ENCODE data around the gene DNAJC27. TPM values are rescaled to one million over a fixed set of nuclear protein-coding genes. Genes with fewer than 3 reads are reported as not detected.

Gene DNAJC27
- total RNA-seq, 1 donor from 2014 or later = 3.6 TPM

DNA sequence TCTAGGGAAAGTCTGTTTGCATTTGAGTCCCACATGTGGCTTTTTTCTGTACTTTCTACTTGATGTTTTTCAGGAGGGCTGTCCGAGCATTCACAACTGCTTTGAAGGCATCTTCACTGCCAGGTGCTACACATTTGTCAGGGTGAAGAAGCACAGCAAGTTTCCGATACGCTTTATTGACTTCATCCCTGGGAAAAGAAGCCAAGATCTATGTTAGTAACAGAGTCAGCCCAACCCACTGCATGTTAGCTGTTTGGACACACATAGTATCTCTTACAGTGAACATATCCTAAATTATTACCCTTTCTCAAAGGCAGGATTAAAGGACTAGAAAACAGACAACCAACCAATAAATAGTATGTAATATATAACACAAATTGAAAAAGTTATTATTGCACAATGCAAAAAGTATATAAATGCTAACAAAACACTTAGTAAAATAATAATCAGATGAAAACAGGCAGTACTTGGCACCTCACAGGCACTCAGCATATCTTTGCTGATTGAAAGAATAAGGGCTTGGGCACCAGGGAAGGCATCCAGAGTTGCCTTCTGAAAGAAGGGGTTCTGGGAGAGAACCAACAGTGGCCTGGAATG lies 24.1 kb downstream of the DNAJC27 start:
- Histone ChIP-seq H3K36me3 (peaks cover 36 to 51% of the 10 kb centered on the region in 2 donors), H3K27ac (no peak overlapping the region), H3K27me3 (no peaks in the 10 kb centered on the region), H3K4me3 (no peak overlapping the region), H3K4me1 (no peaks in the 10 kb centered on the region), H3K9me3 (no peaks in the 10 kb centered on the region)
- intact Hi-C loops (cut with DNase I) = no loop called here
- no peak for DNase-seq (ENCODE audit: low spot score in 2 of 2)
- TF ChIP-seq, protein P1, sequence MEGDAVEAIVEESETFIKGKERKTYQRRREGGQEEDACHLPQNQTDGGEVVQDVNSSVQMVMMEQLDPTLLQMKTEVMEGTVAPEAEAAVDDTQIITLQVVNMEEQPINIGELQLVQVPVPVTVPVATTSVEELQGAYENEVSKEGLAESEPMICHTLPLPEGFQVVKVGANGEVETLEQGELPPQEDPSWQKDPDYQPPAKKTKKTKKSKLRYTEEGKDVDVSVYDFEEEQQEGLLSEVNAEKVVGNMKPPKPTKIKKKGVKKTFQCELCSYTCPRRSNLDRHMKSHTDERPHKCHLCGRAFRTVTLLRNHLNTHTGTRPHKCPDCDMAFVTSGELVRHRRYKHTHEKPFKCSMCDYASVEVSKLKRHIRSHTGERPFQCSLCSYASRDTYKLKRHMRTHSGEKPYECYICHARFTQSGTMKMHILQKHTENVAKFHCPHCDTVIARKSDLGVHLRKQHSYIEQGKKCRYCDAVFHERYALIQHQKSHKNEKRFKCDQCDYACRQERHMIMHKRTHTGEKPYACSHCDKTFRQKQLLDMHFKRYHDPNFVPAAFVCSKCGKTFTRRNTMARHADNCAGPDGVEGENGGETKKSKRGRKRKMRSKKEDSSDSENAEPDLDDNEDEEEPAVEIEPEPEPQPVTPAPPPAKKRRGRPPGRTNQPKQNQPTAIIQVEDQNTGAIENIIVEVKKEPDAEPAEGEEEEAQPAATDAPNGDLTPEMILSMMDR (IDR thresholded peaks at IDR 0.05) = no peak

DNA sequence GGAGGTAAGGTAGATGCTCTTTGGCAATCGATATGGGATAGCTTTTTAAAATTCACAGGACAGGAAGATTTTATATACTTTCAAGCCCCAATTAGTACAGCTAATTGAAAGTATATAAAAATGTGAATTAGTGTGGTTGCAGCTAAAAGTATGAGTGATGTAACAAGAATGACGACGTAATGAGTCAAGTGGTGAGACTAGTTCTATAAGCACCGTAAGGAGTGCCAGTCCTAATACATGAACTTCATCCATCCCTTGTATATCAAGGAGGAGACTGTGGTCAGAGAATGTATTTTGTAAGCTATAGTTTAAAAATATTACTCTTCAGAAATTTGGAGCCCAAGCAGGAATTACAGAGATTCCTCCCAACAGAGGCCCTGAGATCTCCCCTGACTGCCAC lies 25.8 kb downstream of the DNAJC27 start:
- Histone ChIP-seq H3K4me3 (no peak overlapping the region), H3K27ac (no peak overlapping the region), H3K9me3 (no peaks in the 10 kb centered on the region), H3K36me3 (peaks cover 23 to 37% of the 10 kb centered on the region in 2 donors), H3K4me1 (no peaks in the 10 kb centered on the region), H3K27me3 (no peaks in the 10 kb centered on the region)
- TF ChIP-seq, protein P1 (IDR thresholded peaks at IDR 0.05) = no peak
- DNase-seq (ENCODE audit: low spot score in 2 of 2) = no peak
- intact Hi-C loops (cut with DNase I) = no loop called here

DNA sequence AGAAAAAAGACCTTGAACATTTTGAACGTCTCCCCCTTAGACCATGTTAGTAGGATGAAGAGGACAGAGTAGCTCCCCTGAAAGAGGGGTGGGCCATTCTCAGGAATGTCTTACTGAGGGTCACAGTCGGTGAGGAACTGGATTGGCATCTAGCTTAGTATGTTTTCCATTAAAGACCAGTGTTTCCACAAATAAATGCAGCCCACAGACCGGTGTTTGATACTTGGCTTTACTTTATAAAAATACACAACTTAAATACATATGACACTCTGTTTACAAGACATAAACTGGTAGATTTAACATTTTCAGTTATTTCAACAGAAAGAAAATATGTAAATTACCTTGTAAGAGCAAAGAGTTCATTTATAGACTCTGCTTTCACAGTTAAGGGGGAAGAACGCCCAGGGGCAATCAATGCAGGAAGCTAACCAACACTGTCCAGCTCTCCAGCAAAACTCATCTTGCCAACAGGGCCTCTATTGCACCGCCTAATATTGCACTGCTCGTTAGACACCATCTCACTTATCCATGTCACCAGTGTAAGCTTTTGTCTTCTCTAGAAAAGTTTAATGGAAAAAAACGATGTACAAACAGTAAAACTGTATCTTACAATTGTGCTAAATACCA lies 28.2 kb downstream of the DNAJC27 start:
- intact Hi-C loops (cut with DNase I) = no loop called here
- Histone ChIP-seq H3K4me1 (no peaks in the 10 kb centered on the region), H3K27ac (no peak overlapping the region), H3K36me3 (peaks cover 10 to 27% of the 10 kb centered on the region in 2 donors), H3K4me3 (no peak overlapping the region), H3K27me3 (no peaks in the 10 kb centered on the region), H3K9me3 (no peaks in the 10 kb centered on the region)
- DNase-seq (ENCODE audit: low spot score in 2 of 2) = no peak
- TF ChIP-seq, protein P1 (IDR thresholded peaks at IDR 0.05) = no peak

DNA sequence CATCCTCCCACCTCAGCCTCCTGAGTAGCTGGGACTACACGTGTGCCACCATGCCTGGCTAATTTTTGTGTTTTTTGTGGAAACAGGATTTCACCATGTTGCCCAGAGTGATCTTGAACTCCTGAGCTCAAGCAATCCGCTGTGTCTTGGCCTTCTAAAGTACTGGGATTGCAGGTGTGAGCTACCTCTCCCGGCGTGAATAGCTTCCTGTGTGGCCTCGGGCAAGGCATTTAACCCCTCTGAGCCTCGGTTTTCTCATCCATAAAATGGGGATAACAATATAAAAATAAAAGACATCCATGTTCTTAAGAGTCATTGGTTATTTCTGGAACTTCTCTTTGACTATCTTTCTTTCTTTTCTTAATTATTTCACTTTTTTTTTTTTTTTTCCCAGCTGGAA lies 32.4 kb downstream of the DNAJC27 start:
- no peaks in the 10 kb centered on the region for H3K27me3 ChIP-seq
- TF ChIP-seq, protein P1 (IDR thresholded peaks at IDR 0.05) = no peak
- H3K36me3 ChIP-seq = no peaks in the 10 kb centered on the region
- H3K4me1 ChIP-seq = no peaks in the 10 kb centered on the region
- no peaks in the 10 kb centered on the region for H3K9me3 ChIP-seq
- H3K27ac ChIP-seq = no peak overlapping the region
- no peak overlapping the region for H3K4me3 ChIP-seq
- intact Hi-C loops (cut with DNase I) = no loop called here
- DNase-seq (ENCODE audit: low spot score in 2 of 2) = no peak

DNA sequence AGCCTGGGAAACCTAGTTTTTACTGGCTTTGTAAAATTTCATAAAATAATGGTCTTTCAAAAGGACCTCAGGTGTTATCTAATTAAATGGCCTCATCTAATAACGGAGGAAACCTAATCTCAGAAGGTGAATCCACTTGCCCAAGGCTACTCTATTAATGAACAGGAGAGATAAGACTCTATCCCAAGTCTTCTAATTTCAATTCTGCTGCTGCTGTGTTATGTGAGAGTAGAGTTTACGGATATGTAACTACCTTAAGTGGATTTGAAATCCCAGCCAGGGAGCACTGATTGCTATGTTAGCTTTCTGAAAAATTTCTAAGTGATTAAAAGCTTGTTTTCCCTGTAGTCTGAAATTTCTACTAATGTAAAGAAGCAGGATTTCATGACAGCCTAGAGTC lies 34.5 kb downstream of the DNAJC27 start:
- no peaks in the 10 kb centered on the region for H3K4me1 ChIP-seq
- no peaks in the 10 kb centered on the region for H3K36me3 ChIP-seq
- no peaks in the 10 kb centered on the region for H3K9me3 ChIP-seq
- no peaks in the 10 kb centered on the region for H3K27me3 ChIP-seq
- DNase-seq (ENCODE audit: low spot score in 2 of 2) = no peak
- H3K4me3 ChIP-seq = no peak overlapping the region
- TF ChIP-seq, protein P1 (IDR thresholded peaks at IDR 0.05) = no peak
- no peak overlapping the region for H3K27ac ChIP-seq
- intact Hi-C loops (cut with DNase I) = no loop called here
